Fibroblast of mammary gland (primary cell): ENCODE measurements around the gene NPTN.

Experiments
- DNase-seq: peaks from one replicate; pipeline ENCODE4 v3.0.0-alpha.2; 2010; ENCODE audit warnings: low read depth
- H3K4me3 ChIP-seq: 2 replicates; pipeline ENCODE4 v1.5.1; 2011; ENCODE audit warnings: low read depth, mild to moderate bottlenecking, low read length, moderate library complexity; ENCODE audit not compliant: control insufficient read depth
- CTCF ChIP-seq: conservative IDR thresholded peaks from 2 replicates; pipeline ENCODE4 v1.5.1; 2011; ENCODE audit warnings: low read depth, low read length, inconsistent platforms; ENCODE audit not compliant: control insufficient read depth, insufficient read depth

NPTN gene

DNA sequence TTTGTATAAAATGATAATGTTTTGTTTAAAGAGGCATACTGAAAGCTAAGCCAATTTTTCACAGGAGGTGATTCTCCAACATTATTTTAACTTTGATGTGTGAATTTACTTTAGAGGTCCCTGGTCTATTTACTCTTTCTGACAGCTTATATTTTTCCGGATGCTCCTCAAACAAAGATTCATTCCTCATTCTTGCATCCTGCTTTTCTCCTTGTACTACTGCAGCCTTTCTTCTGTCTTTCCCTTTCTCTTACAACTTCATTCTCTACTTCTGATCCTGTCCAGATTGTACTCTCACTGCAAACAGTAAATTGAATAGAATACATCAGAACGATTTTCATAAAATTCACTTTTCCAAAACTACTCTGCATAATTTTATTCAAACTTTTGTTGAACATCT lies 5.1 kb downstream of the NPTN start:
- no peak for TF ChIP-seq CTCF
- no peak for DNase-seq
- H3K4me3 ChIP-seq, result no peak overlapping the region

- no peak overlapping the region for H3K4me3 ChIP-seq
- TF ChIP-seq CTCF, result no peak
- DNase-seq, result no peak
Measured at GRCh38 chr15:73626072-73626471, 7.1 kb downstream of the NPTN start.

GRCh38 chr15:73624530-73624929 lies 8.7 kb downstream of the NPTN start:
- DNase-seq, result no peak
- no peak for TF ChIP-seq CTCF
- no peak overlapping the region for H3K4me3 ChIP-seq

DNA sequence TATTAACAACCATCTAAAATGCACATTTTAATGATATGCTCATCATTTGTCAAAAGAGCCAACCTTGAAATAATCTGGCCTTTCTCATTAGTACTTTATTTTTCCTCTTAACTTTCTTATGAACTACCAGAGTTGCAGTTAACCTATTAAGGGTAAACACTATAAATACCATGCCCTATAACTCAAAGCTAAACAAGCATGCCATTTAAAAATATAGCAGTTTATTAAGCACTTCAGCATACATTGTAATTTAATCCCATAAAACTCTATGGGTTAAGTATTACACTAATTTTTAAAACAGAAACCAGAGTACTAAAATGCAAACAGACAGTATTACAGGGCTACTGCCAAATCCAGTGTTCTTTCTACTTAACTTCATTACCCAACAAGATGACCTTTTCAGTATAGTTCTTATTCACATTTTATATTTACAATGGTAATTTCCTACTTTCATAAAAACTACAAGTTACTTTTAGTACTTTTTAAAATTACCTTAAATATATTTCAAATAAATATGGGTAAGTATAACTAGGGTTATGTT lies 11.8 kb downstream of the NPTN start:
- no peak for DNase-seq
- no peak overlapping the region for H3K4me3 ChIP-seq
- no peak for TF ChIP-seq CTCF

DNA sequence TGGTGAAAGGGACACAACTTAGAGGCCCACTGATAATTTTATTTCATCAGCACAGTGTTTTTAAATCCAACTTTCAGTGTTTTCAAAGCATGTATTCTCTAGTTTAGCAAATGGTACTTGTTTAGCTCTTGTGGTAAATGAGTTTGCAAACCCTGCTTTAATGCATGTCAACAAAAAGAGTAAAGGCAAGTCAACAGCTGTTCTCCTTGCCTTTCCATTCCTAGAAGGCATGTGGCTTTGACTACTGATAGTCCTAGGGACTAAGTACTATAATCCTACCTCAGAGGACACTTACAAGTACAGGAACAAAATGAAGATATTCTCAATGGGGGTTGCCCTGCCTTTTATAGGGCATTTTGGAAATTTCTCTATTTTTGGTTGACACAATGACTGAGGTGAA lies 13.1 kb downstream of the NPTN start:
- no peak overlapping the region for H3K4me3 ChIP-seq
- DNase-seq, result no peak
- TF ChIP-seq CTCF, result no peak

- TF ChIP-seq CTCF, result no peak
- DNase-seq, result no peak
- H3K4me3 ChIP-seq, result no peak overlapping the region
Measured at GRCh38 chr15:73617913-73618312, 15.3 kb downstream of the NPTN start.

DNA sequence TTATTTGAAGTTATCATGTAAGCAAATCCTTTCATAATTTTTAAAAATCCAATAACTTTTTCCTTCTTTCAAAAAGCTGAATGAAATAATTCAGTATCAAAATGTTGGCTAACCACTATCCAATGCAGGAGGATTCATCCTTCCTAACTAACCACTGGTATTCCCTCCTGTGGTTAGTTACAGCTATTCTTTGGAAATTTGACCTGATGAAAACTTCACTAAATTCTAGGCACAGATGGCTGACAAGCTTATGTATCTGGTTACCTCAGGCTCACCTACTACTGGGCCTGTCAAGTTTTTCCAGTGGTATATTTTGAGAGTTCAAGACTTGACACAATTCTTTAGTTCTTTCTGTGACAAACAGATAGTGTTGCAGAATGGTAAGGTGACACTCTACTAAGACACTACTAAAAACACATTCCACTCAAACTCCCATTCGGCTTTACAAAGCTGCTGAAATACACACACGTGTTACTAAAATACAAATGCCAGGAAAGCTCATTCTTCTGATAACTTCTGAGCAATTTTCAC lies 15.8 kb downstream of the NPTN start:
- no peak overlapping the region for H3K4me3 ChIP-seq
- no peak for DNase-seq
- no peak for TF ChIP-seq CTCF
